GM04503 (cell line): ENCODE measurements around the gene PLSCR5.

Experiments
- DNase-seq: peaks from one replicate; pipeline ENCODE4 v3.0.0-alpha.2; 2012; ENCODE audit warnings: low read depth

The PLSCR5 gene

DNA sequence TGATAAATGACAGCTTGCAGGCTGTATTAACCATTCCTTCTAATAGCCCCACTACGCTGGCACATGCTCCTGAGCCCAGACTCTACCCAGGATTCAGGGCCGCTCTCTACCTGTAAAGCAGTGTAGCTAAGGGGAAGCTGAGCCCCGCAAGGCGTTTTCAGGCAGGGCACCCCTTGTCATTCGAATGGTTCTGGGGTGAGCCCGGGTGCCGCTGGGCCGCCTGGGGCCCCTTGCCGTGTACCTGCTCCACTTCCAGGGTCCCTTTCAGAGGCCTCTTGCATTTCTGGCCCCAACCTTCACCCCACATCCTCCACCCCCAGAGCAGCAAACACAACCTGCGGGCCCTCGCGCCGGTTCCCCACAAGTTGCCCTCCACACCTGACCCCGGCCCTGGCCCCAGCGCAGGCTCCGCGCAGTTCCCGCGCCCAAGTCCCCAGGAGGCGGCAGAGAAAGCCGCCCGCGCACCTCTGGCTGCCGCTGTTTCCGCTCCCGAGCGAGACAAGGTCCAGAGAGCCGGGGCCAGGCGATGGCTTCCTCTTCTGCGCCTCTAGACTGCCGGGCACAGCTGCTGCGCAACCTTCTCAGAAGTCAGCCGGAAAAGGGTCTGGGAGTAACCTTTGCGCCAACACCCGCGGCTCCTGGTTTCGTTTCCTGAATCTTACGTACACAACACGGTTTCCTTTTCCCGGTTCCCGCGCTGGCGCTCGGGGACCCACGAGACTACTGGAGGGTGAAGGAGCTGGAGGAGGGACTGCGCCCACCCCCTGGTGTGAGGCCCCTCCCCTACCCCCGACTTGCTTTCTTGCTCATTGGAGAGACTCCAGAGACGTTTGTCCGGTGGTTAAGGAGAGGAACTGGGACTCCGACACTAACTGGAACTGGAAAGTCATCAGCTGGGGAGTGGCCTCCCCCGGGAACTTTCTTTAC lies 60.9 kb downstream of the PLSCR5 start, which contains the start of gene PLSCR1:
Gene PLSCR1, minus strand, starts transcription at position 606 of the 927 bp plus-strand sequence. CDS start 8,055 bp downstream, outside the sequence.
- peak; percentile 70 for DNase-seq

DNA sequence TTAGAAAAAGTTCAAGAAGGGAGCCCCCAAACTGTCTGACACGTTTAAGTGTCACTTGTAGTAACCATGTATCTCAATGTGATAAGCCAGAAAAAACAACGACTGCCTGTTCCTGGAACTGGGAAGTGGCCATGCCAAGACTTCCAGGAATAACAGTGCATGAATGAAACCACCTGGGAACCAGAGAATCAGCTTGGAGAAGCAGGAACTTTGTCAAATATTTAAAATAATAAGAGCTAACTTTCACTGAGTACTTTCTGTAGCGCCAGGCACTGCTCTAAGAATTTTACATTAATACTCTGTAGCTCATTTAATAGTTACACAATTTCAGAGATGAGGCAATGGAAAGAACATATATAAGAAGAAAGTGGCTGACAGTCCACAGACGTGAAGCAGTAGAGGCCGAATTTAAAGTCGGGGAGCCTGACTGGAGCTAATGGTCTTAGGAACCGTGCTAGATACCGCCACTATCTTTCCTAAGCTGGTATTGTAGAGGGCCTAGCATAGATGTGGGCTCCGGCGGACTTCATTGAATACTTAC lies 61.6 kb downstream of the PLSCR5 start:
- DNase-seq, result no peak

DNA sequence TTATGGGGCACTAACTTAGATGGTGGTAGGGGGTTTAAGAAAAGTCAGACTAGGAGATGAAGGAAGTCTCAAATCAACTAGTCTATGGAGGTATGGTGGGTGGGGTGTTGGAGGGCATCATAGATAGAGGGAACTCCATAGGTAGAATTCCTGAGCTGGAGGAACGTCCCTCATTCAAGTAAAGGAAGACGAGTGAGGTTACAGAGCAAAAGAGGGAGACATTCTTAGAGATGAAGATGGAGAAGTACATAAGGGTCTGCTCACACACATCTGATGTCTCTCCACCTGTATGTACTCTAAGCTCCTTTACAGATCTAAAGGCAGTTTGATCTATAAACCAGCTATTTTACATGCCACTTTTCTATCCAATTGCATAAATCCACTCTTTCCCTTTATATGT lies 62.2 kb downstream of the PLSCR5 start:
- DNase-seq, result no peak

DNA sequence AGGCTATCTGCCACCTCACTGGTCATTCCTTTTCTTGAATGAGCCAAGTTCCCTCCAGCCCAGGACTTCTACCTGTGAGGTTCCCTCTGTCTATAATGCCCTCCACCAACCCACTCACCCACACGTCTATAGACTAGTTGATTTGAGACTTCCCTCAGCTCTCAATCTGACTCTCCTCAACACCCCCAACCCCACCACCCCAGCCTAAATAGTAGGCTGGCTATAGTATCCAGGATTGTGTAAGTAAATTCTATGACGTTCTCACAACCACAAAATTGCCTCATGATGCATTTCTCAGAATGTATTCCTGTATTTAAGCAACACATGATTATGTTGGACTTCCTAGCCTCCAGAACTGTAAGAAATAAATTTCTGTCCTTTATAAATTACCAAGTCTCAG lies 63.0 kb downstream of the PLSCR5 start:
- no peak for DNase-seq

DNA sequence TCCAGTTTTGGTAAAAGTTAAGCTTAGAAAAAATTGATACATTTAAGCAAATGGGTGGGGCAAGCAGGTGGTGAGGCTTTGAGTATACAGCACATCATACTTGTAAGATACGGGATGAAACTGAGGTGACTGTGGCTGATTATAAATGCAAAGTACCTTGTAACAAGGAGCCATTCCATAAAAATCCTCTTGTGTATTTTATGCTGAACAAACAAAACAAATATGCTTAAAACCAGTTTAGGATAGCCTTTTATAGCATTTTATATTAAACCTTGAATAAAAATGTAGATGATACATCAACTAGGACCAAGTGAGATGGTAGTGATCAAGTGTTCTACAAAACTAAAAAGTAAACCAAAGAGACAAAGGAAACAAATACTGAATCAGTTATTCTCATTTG lies 64.2 kb downstream of the PLSCR5 start:
- no peak for DNase-seq

DNA sequence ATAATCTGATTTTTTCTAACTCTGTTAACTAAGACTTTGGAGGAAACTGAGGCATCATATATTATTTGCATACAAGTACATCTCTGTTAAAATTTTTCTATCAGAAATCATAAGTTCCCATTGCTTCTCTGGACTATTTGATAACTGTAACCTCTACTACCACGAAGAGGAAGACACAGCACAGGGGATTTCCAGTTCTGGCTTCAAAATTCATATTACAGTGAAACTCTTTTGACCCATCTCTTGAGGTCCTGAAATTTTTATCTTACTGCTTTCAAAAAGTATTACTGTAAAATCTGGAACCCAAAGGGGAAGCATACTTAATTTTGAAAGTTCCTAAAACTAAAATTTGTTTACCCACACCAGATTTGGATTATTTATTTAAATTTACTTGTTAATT lies 64.9 kb downstream of the PLSCR5 start:
- DNase-seq, result no peak

DNA sequence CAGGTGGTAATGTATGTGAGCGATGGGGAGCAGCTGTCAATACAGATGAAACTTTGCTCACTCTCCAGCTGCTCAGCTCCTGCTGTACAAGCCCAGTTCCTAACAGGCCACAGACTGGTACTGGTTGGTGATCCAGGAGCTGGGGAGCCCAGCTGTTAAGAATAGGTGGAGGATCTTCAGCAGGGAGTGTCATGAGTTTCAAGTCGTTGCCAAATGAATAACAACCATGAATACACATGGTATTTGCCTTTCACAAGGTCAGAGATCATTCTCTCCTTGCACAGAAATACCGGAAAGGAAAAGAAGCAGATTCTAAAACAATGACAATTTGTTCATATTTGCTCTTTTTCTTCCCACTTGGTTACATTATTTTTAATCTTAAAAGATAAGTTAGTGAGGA lies 65.8 kb downstream of the PLSCR5 start:
- DNase-seq, result no peak

DNA sequence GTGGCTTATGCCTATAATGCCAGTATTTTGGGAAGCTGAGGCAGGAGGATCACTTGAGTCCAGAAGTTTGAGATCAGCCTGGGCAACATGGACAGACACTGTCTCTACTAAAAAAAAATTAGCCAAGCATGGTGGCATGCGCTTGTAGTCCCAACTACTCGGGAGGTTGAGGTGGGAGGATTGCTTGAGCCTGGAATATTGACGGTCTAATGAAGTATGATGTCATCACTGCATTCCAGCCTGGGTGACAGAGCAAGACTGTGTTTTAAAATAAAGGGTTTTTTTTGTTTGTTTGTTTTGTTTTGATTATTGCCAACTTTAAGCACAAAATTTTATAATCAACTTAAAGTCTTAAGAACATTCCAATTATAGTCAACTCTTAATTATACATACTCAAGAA lies 67.5 kb downstream of the PLSCR5 start:
- DNase-seq, result no peak

DNA sequence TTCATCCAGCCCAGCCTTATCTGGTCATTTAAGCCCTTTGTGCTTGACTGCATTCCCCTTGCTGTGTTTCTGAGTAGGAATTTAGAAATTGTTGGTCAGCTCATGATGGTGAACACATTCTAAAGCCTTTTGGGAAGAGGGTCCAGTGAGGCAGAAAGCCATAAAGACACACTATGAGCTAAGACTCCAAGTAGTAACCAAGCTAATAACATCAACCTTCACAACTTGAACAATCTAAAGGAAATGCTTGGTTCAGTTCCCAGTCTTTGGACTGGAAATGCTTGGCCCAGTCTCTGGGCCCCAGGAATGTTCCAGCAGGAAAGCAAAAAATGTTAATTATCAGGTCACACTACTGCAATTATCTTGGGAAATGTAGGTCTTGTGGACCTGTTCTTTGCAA lies 68.5 kb downstream of the PLSCR5 start:
- DNase-seq, result peak; percentile 30
